Esophagus mucosa (tissue), 1 donor: ENCODE results near the gene RUNX1. TPM values are rescaled to one million over a fixed set of nuclear protein-coding genes. Genes with fewer than 3 reads are reported as not detected.

Experiments used
- ATAC-seq: fragments of 200-7000 bp; cut with Tn5 transposase; one replicate; pipeline ENCODE4 v1.9.1; 2020
- total RNA-seq: library from RNA; stranded (reverse); gene quantifications from one replicate; pipeline ENCODE4 v1.2.4, GENCODE V29; 2023
- donor health status: DM: yes; HTN: yes; CAD: no.

The RUNX1 gene
- total RNA-seq, 1 donor from 2014 or later, result 18.3 TPM

DNA sequence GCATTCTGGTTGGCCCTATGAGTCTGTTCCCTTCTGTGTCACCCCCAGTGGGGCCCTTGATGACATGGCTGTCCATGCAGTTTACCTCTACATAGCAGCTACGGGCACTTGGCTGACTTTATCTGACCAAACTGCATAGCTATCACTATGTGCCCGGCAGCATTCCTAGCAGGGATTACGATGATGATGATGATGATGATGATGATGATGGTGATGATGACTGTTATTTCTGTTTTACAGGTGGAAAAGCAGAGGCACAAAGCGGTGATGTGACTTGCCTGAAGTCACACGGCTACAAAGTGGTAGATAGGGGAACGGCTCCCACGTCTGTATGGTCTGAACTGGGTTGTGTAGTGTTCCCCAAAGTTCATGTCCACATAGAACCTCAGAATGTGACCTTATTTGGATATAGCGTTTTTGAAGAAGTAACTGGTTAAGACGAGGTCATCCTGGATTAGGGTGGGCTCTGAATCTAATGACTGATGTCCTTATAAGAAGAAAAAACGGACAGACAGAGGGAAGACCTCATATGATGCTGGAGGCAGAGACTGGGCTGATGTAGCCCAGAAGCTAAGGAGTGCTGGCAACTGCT is 57.6 kb downstream of the RUNX1 start:
- ATAC-seq, result no peak

- ATAC-seq, result no peak
These were observed 58.3 kb downstream of the RUNX1 start for GRCh38 chr21:34990842-34991241.

DNA sequence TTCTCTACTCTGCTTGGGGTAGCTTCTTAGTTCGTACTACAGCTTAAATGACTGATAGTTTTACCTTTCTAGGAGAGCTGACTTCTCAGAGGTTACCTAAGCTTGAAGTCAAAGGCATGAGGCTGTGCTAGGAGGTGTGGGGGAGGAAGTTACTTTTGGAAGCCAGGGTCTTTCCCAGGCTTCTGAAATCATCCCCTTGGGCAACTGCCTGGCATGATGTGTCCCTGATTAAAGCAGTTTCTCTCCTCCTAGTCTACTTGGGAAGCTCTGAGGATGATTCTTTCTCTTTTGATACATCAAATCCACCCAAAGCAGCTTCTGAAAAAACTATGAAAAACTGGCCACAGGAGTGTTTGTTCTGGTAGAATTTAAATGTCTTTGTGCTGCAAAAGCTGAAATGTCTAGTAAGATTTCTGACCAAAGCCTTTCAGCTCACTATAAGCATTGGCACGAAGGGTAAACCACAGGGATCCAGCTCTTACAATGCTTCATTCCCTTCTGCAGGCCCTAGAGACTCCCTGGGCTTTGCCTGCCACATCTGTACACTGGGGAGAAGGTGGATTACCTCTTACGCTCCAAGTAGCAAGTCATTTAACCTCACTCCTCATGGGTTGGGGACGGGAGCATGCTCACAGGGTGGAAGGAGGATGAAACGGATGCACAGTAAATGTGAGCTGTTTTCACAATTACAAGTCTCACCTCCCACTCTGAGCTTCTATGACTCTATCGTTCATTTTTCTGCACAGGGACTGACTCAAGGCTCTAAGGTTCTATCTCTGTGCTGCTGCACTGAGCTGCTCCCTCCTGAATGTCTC is 59.6 kb downstream of the RUNX1 start:
- no peak for ATAC-seq

DNA sequence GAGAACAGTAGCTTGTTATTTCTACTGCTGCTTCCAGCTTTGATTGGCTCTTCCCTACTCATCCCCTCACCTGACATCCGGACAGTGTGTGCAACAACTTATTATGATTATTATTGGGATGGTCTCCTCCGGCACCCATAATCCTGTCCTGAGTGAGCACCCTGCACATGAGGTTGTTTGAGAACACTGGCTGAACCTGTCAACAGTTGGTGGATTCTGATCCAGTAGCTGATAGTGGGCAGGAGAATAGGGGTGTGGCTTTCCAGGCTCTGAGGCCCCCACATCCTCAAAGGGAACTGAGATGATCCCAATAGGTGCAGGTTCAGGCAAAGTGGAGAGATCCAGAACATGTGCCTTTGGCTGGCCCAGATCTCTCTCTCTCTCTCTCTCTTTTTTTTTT is 60.5 kb downstream of the RUNX1 start:
- ATAC-seq, result no peak

- no peak for ATAC-seq
These were observed 61.0 kb downstream of the RUNX1 start for GRCh38 chr21:34988139-34988538.

- no peak for ATAC-seq
These were observed 61.5 kb downstream of the RUNX1 start for GRCh38 chr21:34987501-34988072.

GRCh38 chr21:34986561-34987500 is 62.3 kb downstream of the RUNX1 start:
- peak; percentile 45 for ATAC-seq

DNA sequence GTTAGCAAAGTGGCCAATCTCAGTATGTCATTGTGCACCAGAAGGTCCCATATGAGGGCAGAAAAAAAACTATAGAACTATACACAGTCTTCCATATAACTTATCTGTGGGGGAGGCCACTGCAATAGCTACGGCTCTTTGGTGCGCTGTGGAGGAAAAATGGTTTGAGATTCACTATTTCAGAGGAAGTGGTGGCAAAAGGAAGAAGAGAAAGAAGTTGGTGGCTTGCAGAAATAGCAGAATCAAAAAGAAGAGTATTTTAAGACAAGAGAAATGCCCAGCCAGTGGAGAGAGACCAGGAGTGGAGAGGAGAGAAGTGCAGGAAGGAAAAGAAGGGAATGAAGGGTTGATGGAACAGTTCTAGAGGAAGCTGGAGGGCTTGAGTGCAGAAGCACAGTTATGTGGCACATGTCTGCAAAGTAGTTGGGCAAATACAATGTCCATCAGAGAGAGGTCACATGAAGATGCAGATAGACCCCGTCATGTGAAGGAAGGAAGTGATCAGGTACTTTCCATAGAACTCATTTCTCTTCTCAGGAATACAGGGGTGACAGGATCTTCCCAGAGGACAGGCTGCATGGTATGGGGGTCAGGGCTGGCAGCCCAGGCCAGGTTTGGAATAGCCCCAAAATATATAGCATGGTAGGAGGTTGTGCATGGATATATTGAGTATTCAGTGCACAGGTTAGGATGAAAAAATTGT is 64.6 kb downstream of the RUNX1 start:
- no peak for ATAC-seq

- ATAC-seq, result no peak
These were observed 65.4 kb downstream of the RUNX1 start for GRCh38 chr21:34983680-34984086.

DNA sequence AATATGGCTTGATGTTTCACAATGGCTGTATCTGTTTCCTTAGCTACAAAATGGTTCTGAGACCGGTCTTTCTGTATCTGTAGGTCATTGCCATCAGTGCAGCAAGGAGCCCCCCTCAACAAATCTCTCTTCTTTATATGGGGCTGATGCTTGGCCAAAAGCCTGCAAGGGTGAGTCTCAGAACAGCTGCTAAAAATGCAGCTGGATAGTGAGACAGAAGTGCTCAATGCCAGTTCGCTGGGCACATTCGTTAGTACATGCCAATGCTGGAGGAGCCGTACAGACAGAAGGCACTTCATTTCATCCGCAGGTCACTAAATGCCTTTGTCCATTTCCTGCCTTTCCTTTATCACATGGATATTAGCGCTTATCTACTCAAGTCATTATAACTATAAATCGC is 67.3 kb downstream of the RUNX1 start:
- ATAC-seq, result no peak

GRCh38 chr21:34980423-34981115 is 68.5 kb downstream of the RUNX1 start:
- ATAC-seq, result no peak

GRCh38 chr21:34979383-34979782 is 69.7 kb downstream of the RUNX1 start:
- ATAC-seq, result no peak

DNA sequence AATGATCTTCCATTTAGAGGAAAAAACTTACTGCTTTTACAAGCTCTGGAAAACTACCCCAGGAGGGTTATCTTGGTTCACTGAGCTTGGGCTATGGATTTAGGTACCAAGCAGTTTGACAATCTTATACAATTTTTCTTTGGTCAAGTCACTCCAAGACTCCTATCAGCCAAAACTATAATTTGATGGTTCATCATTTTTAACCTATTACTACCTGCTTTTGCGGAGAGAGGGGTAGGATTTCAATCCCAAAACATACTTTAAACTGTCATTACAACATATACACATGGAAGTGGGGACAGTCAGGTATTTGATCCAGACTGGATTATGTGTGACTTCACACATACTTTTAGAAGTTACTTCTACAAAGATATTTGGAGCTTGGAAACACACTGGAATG is 71.8 kb downstream of the RUNX1 start:
- no peak for ATAC-seq

- no peak for ATAC-seq
These were observed 74.7 kb downstream of the RUNX1 start for GRCh38 chr21:34974162-34974981.

DNA sequence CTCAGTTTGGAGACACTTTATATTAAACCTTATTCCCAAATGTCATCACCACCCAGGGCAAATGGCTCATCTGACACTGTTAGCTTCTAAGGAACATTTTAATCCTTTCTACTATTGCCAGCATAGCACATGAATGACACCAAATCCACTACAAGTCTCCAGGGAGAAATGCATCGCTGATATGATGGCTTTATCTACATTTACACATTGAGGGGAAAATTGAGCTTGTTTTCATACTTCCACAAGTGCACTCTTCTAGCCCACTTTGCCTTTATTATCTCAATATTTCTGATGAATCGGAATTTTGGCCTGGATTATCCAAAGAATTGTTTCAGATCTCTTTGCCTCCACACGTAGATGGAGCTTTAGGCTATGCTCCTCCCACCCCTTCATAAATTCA is 75.4 kb downstream of the RUNX1 start:
- ATAC-seq, result no peak

DNA sequence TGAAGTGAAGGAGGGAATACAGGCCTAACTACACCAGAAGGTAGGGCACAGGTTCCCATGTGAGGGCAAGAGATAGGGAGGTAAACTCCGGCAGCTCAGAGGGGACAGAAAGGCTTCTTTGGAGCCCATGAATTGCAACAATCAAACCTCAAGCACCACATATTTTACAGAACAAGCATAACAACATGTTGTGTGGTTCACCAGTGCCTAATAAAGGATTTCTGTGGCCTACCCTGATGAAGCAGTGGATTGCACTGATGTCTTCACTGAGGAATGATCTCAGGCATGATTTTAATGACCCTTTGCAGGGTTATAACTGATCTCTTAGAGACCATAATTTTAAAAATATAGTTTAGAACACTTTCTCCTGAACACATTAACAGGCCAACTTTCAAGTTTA is 77.4 kb downstream of the RUNX1 start:
- ATAC-seq, result no peak

DNA sequence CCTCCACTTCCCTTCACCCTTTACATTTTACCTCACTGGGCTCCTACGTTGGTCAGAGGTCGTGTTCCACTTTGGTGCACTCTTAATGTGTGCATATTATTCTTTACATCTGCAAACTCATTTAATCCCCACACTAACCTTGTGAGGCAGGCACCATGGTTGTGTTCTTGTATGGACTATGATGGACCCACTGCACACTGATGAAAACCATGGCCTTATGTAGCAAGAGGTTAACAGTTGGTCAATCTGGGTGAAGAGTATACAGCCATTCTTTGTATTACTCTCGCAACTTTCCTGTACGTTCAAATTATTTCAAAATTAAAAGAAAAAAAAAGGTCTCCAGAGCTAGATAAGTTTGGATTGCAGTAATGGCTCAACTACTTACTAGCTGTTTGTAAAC is 78.5 kb downstream of the RUNX1 start:
- ATAC-seq, result no peak

- ATAC-seq, result no peak
These were observed 79.0 kb downstream of the RUNX1 start for GRCh38 chr21:34970167-34970500.

DNA sequence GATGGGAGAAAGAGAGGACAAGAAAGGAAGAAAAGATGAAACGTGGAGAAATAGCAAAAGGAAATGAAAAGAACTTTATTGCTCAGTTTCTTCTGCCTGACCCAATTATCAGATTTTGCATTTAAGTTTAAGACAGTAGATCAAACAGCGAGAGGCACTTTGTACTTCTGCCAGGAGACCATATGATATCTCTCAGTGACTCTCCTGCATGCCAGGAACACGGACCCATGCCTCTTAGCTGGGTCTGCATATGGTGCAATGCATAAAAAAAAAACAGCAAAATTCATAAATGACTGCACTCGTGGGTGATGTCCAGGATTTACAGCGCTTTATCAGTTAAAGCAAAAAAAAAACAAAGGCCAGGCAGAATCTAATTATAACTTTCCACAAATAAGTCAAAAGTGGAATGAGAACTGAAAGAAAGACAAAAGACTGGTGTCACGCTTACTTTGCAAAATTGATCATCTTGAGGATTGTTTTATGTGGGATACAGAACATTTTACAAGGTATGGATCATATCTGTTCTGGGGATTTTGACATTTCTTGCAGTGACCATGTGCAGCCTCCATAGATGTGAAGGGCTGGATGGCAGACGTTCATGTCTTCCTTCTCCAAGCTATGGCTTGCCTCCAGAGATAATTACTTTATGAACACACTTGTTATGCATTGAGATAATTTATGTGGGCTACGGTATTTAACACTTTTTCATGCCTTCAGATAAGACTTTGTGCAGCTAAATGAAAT is 79.5 kb downstream of the RUNX1 start:
- ATAC-seq, result no peak
